PC-9 (cell line): ENCODE data around the gene NOG. TPM values are rescaled to one million over a fixed set of nuclear protein-coding genes. Genes with fewer than 3 reads are reported as not detected.

ENCODE experiments used
- BruUV-seq: library from RNA; stranded (reverse); fragments of 400-500 nt; replicated peaks from 2 replicates; lab custom pipeline; 2021; lab: Mats Ljungman, UMichigan
- CTCF ChIA-PET: fragments of 300-600 bp; sonication (Branson Sonifier 250); formaldehyde crosslinking; loops from one replicate; lab custom pipeline; 2022; ENCODE audit warnings: antibody characterized with exemption; lab: Charles Lee
- POLR2A ChIA-PET: fragments of 300-600 bp; sonication (Branson Sonifier 250); formaldehyde crosslinking; loops from one replicate; lab custom pipeline; 2022; ENCODE audit warnings: antibody characterized with exemption; ENCODE audit not compliant: unreplicated experiment; lab: Charles Lee
- DNase-seq, 2 experiments: peaks; one replicate each; pipeline versions ENCODE4 v3.0.0 to v3.0.0-alpha.2; 2015 to 2022; ENCODE audit warnings: mixed read lengths in 1 of 2
- H2AFZ ChIP-seq: fragments of 200-600 bp; sonication (generic); 2 replicates; pipeline ENCODE4 v1.8.1; 2017; ENCODE audit warnings: antibody characterized with exemption
- H3F3A ChIP-seq: fragments of 200-600 bp; sonication (generic); 2 replicates; pipeline ENCODE4 v1.8.1; 2017; ENCODE audit warnings: antibody characterized with exemption, mild to moderate bottlenecking, low read depth; ENCODE audit not compliant: insufficient read depth
- H3K27ac ChIP-seq: fragments of 200-600 bp; sonication (generic); 2 replicates; pipeline ENCODE4 v1.6.1; 2016; ENCODE audit warnings: mixed run types
- H3K27me3 ChIP-seq: fragments of 200-600 bp; sonication (generic); 2 replicates; pipeline ENCODE4 v1.6.1; 2016; ENCODE audit warnings: low read depth, mixed run types; ENCODE audit not compliant: insufficient read depth
- H3K36me3 ChIP-seq: fragments of 200-600 bp; sonication (generic); 2 replicates; pipeline ENCODE4 v1.6.1; 2016; ENCODE audit warnings: low read depth, mixed run types
- H3K4me1 ChIP-seq: fragments of 200-600 bp; sonication (generic); replicated peaks from 2 replicates; pipeline ENCODE4 v1.6.1; 2016; ENCODE audit warnings: mixed run types; ENCODE audit not compliant: insufficient read depth
- H3K4me2 ChIP-seq: fragments of 200-600 bp; sonication (generic); 2 replicates; pipeline ENCODE4 v1.6.1; 2017; ENCODE audit warnings: mixed run types
- H3K4me3 ChIP-seq: fragments of 200-600 bp; sonication (generic); 2 replicates; pipeline ENCODE4 v1.6.1; 2016; ENCODE audit warnings: mixed run types
- H3K79me2 ChIP-seq: fragments of 200-600 bp; sonication (generic); 2 replicates; pipeline ENCODE4 v1.6.1; 2017; ENCODE audit warnings: low read depth, mixed run types
- H3K9me2 ChIP-seq: fragments of 200-600 bp; sonication (generic); 2 replicates; pipeline ENCODE4 v1.8.1; 2017; ENCODE audit warnings: mild to moderate bottlenecking; ENCODE audit not compliant: insufficient read depth
- H3K9me3 ChIP-seq: fragments of 200-600 bp; sonication (generic); 2 replicates; pipeline ENCODE4 v1.8.1; 2016; ENCODE audit warnings: low read depth; ENCODE audit not compliant: insufficient read depth
- H4K20me1 ChIP-seq: fragments of 200-600 bp; sonication (generic); 2 replicates; pipeline ENCODE4 v1.8.1; 2017; ENCODE audit not compliant: insufficient read depth
- EZH2 ChIP-seq: fragments of 200-600 bp; sonication (generic); IDR thresholded peaks from 2 replicates; pipeline ENCODE4 v1.8.0; 2017; ENCODE audit warnings: antibody characterized with exemption, low read depth
- intact Hi-C: fragments of 100-400 bp; cut with micrococcal nuclease; formaldehyde crosslinking; loops from one replicate; pipeline ENCODE4 v1.10.0; 2022; ENCODE audit not compliant: unreplicated experiment
- total RNA-seq: library from RNA; stranded (reverse); gene quantifications from 2 replicates; pipeline ENCODE4 v1.2.3, GENCODE V29; 2021
- TF ChIP-seq, protein P1 (sequence below): fragments of 200-600 bp; sonication (generic); conservative IDR thresholded peaks from 2 replicates; pipeline ENCODE4 v1.6.1; 2017; ENCODE audit warnings: mixed run types, antibody characterized with exemption, mild to moderate bottlenecking, moderate library complexity

NOG gene
- total RNA-seq, 1 experiment from 2014 or later = 4.8 TPM

DNA sequence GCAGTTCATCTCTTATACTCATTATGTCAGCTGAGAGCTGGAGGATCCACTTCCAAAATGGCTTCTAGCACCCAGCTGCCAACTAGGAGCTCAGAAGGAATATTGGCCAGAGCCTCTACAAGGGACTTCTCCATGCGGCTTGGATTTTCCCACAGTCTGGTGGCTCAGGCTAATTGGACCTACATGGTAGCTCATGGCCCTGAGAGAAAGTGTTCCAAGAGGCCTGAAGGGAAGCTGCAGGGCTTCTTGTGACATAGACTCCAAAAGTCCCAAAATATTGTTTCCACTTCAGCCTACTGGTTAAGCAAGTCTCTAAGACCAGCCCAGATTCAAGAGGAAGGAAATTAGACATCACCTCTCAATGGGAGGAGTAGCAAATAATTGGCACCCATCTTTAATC, 6.8 kb downstream of the NOG start:
- peaks cover 18% of the 10 kb centered on the region for H3K79me2 ChIP-seq
- no peaks in the 10 kb centered on the region for H4K20me1 ChIP-seq
- no peaks in the 10 kb centered on the region for H3K27me3 ChIP-seq
- no peak for TF ChIP-seq EZH2
- TF ChIP-seq, protein P1, sequence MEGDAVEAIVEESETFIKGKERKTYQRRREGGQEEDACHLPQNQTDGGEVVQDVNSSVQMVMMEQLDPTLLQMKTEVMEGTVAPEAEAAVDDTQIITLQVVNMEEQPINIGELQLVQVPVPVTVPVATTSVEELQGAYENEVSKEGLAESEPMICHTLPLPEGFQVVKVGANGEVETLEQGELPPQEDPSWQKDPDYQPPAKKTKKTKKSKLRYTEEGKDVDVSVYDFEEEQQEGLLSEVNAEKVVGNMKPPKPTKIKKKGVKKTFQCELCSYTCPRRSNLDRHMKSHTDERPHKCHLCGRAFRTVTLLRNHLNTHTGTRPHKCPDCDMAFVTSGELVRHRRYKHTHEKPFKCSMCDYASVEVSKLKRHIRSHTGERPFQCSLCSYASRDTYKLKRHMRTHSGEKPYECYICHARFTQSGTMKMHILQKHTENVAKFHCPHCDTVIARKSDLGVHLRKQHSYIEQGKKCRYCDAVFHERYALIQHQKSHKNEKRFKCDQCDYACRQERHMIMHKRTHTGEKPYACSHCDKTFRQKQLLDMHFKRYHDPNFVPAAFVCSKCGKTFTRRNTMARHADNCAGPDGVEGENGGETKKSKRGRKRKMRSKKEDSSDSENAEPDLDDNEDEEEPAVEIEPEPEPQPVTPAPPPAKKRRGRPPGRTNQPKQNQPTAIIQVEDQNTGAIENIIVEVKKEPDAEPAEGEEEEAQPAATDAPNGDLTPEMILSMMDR = no peak
- H3K4me3 ChIP-seq = no peak overlapping the region
- POLR2A ChIA-PET = no interaction called here
- H2AFZ ChIP-seq = no peak overlapping the region
- no peak overlapping the region for H3K4me2 ChIP-seq
- no peak for DNase-seq
- intact Hi-C loops = no loop called here
- BruUV-seq = no TSS peak
- CTCF ChIA-PET = no interaction called here
- peaks cover 22% of the 10 kb centered on the region for H3F3A ChIP-seq
- no peaks in the 10 kb centered on the region for H3K9me3 ChIP-seq
- H3K36me3 ChIP-seq = no peaks in the 10 kb centered on the region
- no peaks in the 10 kb centered on the region for H3K9me2 ChIP-seq
- H3K27ac ChIP-seq = no peak overlapping the region
- H3K4me1 ChIP-seq = peaks cover 31% of the 10 kb centered on the region

DNA sequence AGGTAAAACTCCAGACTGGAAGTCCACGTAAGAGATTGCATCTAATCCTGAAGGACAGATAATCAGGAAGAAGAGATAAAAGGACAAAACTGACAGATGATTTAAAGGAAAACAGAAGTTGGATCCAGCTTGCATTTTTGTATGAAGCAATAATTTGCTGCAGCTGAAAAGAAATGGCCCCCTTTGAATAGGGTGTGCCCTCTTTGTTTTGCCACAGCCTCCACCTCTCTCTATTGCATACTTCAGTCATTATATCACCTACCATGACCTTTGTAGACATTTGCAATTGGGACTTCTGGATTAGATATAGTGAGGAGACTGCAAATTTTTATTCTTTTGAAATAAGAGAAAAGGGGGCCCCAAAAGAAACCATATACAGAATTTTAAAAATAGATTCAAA, 8.1 kb downstream of the NOG start:
- ChIA-PET CTCF (no interaction called here), POLR2A (no interaction called here)
- Histone ChIP-seq H3K4me3 (no peak overlapping the region), H3K4me2 (no peak overlapping the region), H3K4me1 (peaks cover 31% of the 10 kb centered on the region), H2AFZ (no peak overlapping the region), H3K9me2 (no peaks in the 10 kb centered on the region), H3K27me3 (no peaks in the 10 kb centered on the region), H3K79me2 (peaks cover 7% of the 10 kb centered on the region; the same call in 1 of the 2 replicates), H3K9me3 (no peaks in the 10 kb centered on the region), H3K36me3 (no peaks in the 10 kb centered on the region), H4K20me1 (no peaks in the 10 kb centered on the region), H3K27ac (no peak overlapping the region), H3F3A (peaks cover 17% of the 10 kb centered on the region)
- TF ChIP-seq, protein P1 = no peak
- TF ChIP-seq EZH2 = no peak
- intact Hi-C loops = no loop called here
- no TSS peak for BruUV-seq
- peak in 1 of 2 experiments; percentile 58 for DNase-seq

DNA sequence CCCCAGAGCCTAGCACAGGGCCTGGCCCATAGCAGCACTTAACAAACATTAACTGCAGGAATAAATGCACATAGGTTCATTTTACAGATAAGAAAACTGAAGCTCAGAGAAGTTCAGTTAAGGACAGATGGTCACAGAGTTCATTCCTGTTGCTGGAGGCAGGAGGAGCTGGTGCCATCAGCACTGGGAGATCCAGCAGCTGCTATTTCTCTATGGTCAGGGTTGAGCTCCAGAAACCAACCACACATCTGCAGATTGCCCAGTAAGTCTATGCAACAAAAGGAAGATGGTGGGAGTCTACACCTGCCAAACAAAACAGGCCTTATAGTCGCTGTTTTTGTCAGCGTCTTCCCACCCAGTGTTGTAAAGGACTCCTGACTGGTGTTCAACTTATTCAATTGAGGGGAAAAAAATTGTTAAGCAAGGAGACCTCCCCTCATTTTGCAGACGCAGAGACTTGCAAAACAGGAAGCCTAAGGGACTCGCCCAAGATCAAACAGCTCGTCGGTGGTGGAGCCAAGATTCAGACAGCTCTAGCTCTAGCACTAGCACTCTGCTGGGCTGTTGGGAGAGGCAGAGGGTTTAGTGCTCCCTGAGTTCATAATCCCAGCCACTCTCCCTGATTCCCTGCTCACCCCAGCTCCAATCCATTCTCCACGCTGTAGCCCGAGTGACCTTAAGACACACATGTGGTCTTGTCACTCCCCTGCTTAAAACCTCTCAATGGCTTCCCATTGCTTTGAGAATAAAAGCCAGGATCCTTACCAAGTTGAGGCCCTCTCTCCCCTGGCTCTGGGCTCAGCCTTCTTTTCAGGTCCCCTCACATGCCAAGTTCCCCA, 9.0 kb downstream of the NOG start:
- no peaks in the 10 kb centered on the region for H3K9me3 ChIP-seq
- intact Hi-C loops = no loop called here
- DNase-seq = no peak
- H3K4me1 ChIP-seq = peaks cover 31% of the 10 kb centered on the region
- no peaks in the 10 kb centered on the region for H3K27me3 ChIP-seq
- POLR2A ChIA-PET = no interaction called here
- H2AFZ ChIP-seq = no peak overlapping the region
- TF ChIP-seq, protein P1 = no peak
- no peak for TF ChIP-seq EZH2
- no peaks in the 10 kb centered on the region for H3K36me3 ChIP-seq
- H3F3A ChIP-seq = peaks cover 17% of the 10 kb centered on the region
- no TSS peak for BruUV-seq
- peaks cover 7% of the 10 kb centered on the region; the same call in 1 of the 2 replicates for H3K79me2 ChIP-seq
- no peak overlapping the region for H3K4me2 ChIP-seq
- H3K9me2 ChIP-seq = no peaks in the 10 kb centered on the region
- no peaks in the 10 kb centered on the region for H4K20me1 ChIP-seq
- CTCF ChIA-PET = no interaction called here
- no peak overlapping the region for H3K4me3 ChIP-seq
- H3K27ac ChIP-seq = no peak overlapping the region
